Endothelial cell of umbilical vein (primary cell): ENCODE results near the gene PLCB4.

Source experiments
- TF ChIP-seq, protein P1 (sequence below): IDR thresholded peaks from 2 replicates; pipeline ENCODE4 v1.6.1; 2011; ENCODE audit not compliant: insufficient read depth, insufficient read length
- TF ChIP-seq, protein P2 (sequence below), 2 donors: IDR thresholded peaks; 1 replicate in 1 of 2; 2 replicates in 1 of 2; pipeline ENCODE4 v1.5.1; 2011; ENCODE audit warnings: low read length in 2 of 2, mild to moderate bottlenecking in 2 of 2, moderate library complexity in 2 of 2, control low read depth in 1 of 2, inconsistent platforms in 1 of 2, low read depth in 1 of 2; ENCODE audit not compliant: insufficient read depth in 1 of 2; ENCODE audit errors: extremely low read depth in 1 of 2

DNA sequence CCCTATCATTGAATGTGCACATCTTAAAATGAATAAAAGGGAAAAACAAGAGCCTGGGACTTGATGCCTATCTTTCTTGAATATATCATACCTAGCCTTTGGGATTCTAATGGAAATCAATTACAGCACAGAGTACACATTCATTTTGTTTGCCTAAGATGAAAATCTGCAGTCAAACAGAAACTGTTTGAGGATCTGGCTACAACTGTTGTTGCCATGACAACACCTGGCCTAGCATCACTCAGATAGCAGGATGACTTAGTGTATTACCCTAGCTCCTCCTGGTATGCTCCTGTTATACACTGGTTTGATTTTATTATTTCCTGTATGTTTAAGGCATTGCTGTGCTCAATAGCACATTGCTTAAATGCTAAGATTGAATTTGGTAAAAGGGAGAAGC is 374.0 kb downstream of the PLCB4 start:
- TF ChIP-seq, protein P1, sequence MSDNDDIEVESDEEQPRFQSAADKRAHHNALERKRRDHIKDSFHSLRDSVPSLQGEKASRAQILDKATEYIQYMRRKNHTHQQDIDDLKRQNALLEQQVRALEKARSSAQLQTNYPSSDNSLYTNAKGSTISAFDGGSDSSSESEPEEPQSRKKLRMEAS, result no peak
- TF ChIP-seq, protein P2, sequence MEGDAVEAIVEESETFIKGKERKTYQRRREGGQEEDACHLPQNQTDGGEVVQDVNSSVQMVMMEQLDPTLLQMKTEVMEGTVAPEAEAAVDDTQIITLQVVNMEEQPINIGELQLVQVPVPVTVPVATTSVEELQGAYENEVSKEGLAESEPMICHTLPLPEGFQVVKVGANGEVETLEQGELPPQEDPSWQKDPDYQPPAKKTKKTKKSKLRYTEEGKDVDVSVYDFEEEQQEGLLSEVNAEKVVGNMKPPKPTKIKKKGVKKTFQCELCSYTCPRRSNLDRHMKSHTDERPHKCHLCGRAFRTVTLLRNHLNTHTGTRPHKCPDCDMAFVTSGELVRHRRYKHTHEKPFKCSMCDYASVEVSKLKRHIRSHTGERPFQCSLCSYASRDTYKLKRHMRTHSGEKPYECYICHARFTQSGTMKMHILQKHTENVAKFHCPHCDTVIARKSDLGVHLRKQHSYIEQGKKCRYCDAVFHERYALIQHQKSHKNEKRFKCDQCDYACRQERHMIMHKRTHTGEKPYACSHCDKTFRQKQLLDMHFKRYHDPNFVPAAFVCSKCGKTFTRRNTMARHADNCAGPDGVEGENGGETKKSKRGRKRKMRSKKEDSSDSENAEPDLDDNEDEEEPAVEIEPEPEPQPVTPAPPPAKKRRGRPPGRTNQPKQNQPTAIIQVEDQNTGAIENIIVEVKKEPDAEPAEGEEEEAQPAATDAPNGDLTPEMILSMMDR (IDR thresholded peaks at IDR 0.05; ENCODE audit: extremely low read depth in 1 of 2, insufficient read depth in 1 of 2, low read depth in 1 of 2, low read length in 2 of 2), result no peak
